OCI-M2 (cell line): ENCODE measurements around the gene NECAB2.

Source experiments
- DNase-seq: peaks from one replicate; lab custom pipeline; 2025; ENCODE audit not compliant: unreplicated experiment; lab: John Stamatoyannopoulos, UW

The NECAB2 gene

DNA sequence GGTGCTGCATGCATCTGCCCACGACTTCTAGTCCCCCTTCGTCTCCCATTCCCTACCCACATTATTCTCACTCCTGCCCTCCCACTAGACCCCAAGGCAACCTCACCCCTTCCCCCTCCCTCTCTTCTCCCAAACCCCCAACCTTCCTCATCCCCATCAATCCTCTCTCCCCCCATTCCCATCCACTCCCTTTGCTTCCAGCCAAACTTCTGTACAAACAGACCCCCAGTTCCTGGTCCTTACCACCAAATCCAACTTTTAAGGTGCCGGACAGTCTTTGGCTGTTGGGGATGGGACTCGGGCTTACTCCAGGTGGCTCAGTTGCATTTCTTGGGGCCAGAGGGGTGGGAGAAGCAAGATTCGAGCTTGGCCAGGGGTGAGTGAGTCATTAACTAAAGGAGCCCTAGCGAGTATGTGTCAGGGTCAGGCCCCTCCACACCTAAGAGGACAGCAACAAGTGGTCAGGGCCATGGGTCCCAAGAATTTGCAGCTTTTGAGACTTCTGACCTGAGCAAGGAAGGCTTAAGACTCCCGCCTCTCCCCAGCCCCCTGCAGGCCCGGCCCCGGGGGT, 74.3 kb downstream of the NECAB2 start, which contains the start of gene SLC38A8:
Gene SLC38A8 (minus strand): TSS at position 488 of the 571 bp plus-strand sequence. CDS start 638 bp downstream, outside the sequence.
- DNase-seq = no peak

- DNase-seq = no peak
Measured at GRCh38 chr16:84042879-84043485, 74.9 kb downstream of the NECAB2 start.

GRCh38 chr16:84043486-84044117, 75.6 kb downstream of the NECAB2 start:
- DNase-seq = no peak

DNA sequence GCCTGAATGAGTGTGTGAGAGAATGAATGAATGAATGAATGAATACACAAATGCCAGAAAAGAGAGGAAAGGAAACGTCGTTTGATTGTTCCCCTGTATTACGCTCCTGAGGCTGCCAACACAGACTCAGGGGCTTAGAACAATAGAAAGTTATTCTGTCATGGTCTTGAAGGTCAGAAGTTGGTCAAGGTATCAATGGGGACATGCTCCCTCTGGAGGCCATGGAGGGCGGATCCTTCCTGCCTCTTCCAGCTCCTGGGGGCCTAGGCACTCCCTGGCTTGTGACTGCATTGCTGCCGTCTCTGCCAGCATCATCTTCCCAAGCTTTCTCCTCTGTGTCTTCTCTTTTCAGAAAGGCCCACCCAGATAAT, 76.1 kb downstream of the NECAB2 start:
- no peak for DNase-seq

- no peak for DNase-seq
Measured at GRCh38 chr16:84045001-84045817, 77.2 kb downstream of the NECAB2 start.

DNA sequence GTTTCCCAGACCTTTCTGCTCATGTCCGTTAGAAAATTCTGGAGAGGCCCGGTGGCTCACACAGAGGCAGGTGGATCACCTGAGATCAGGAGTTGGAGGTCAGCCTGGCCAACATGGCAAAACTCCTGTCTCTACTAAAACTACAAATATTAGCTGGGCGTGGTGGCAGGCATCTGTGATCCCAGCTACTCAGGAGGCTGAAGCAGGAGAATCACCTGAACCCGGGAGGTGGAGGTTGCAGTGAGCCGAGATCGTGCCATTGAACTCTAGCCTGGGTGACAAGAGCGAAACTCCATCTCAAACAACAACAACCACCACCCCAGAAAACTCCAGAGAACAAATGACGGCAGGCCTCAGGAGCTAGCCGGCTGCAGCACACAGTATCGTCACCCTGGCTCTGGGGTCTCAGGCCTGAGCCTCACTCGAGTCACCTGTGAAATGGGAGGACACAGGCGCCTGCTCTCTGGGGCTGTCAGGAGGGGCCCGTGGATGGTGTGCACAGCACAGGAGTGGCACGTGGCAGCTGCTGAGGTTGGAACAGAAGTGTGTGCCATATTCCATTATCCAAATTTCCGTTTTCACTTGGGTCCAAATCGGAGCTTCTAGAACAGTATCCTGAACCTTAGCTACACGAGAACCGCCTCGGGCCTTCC, 77.9 kb downstream of the NECAB2 start:
- DNase-seq = no peak

GRCh38 chr16:84047206-84047605, 79.2 kb downstream of the NECAB2 start:
- no peak for DNase-seq

- DNase-seq = no peak
Measured at GRCh38 chr16:84047626-84048025, 79.6 kb downstream of the NECAB2 start.

DNA sequence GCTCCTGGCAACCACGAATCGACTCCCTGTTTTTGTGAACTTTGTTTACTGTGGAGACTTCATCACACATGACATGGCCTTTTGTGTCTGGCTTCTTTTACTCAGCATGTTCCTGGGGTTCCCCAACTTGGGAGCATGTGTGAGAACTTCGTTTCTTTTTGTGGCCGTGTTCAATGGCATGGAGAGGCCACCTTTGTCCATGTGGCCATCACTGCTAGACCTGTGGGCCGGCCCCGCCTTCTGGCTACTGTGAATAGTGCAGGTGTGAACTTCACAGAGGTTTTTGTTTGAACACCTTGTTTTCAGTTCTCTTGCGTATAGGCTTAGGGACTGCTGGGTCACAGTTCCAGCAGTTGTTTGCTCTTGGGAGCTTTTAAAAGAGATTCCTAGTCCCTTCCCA, 80.2 kb downstream of the NECAB2 start:
- no peak for DNase-seq

GRCh38 chr16:84048871-84049270, 80.8 kb downstream of the NECAB2 start:
- no peak for DNase-seq

GRCh38 chr16:84049403-84050060, 81.5 kb downstream of the NECAB2 start:
- no peak for DNase-seq

- DNase-seq = no peak
Measured at GRCh38 chr16:84050316-84050715, 82.3 kb downstream of the NECAB2 start.

GRCh38 chr16:84052071-84052622, 84.1 kb downstream of the NECAB2 start:
- DNase-seq = no peak
